Activated CD4-positive, CD25-positive, alpha-beta regulatory T cell treated with anti-CD3 and anti-CD28 coated beads, Interleukin-2, amount 50 U/mL, for 16 hours (primary cell): Measurements from ENCODE around the gene SETBP1.

Experiments used
- DNase-seq: peaks from one replicate; pipeline ENCODE4 v3.0.0-alpha.2; 2020; ENCODE audit warnings: low read depth, low spot score

Gene SETBP1

DNA sequence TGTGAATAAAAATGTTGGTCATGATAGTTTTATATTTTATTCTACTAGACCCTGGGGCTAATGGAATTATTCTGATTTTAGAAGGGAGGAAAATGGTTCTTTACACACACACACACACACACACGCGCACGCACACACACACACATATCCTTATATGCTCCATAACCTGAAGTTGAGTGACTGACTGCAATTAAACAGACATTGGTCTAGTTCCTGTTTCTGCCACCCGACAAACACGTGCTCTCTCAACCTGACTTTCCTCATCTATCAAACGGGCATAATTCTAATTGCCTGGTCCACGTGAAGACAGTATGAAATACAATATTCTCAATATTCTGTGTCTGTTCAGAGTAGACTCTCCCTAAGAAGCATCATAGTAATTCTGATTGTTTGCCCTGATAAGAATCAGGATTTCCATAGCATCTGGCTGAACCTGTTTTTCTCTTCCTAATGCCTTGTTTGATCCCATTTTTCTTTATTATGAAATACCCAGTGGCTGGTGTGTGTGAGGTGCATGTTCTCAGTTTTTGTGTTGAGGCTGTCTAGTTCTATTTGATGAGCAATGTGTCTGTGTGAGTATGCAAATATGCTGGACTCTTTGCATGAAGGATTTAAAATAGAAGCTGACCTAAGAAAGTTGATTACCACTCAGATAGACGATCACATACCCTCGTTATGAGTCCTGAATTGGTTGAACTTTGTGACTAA lies 51.0 kb downstream of the SETBP1 start:
- DNase-seq, result no peak

DNA sequence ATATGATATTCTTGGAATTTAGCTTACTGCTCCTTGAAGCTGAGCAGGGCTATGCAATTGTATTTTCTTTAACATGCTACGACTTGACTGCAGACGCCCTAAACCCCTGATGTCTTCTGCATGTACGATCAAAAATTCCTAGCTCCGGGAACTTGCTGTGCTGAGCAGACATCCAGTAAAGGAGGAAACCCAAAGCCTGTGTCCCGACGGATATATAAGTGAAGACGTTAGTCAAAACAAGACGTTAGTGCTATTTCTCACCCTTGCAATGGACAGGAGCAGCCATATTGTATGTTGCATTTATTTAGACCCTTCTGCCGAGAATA lies 51.5 kb downstream of the SETBP1 start:
- DNase-seq, result no peak

DNA sequence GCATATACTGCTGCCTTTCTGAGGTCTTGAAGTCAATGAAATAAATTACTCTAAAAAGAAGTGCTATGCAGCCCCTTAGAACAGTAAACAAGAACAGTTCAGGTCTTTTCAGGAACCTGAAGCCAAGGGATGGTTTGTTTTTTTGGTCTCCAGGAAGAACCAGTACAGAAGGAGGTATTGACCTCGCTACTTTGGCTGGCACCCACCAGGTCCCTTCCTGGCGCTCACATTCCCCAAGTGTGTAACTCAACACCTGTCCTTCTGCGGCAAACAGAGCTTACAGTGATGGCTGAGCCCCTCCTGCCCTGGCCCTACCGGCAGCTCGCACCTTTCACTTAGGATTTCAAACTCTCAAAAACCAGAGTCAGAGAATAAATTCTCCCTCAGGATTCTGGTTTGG lies 51.9 kb downstream of the SETBP1 start:
- DNase-seq, result no peak

GRCh38 chr18:44733069-44733753 lies 52.5 kb downstream of the SETBP1 start:
- no peak for DNase-seq

DNA sequence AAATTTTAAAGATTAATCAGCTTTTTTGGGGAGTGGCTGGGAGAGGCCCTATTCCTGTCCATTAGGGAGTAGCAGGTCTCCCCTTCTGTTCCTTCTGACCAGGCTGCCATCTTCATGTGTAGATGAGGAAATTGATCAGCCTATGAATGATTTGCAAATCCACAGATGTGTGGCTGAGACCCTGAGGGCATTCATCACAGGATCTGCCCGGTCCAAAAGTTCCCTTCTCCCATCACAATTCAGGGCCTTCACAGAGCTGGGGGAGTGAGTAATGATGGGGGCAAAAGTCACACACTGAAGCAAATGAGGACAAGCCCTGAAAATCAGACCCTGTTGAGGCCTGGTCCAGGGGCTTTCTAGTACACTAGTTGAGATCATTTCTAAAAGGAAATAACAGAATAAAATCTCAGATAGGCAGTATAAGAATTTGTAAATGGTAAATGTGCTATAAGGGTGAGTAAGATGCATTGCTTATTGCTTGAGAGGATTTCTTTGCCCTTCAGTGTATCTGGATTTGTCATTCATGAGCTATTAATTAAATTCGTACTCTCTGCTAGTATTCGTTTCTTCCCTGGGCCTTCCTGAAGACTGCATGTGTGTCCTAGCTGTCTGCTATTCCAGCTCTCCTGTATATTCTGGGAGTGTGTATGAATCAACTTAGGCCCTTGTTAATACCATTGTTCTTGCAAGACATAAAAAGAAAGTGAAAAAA lies 53.2 kb downstream of the SETBP1 start:
- DNase-seq, result no peak

DNA sequence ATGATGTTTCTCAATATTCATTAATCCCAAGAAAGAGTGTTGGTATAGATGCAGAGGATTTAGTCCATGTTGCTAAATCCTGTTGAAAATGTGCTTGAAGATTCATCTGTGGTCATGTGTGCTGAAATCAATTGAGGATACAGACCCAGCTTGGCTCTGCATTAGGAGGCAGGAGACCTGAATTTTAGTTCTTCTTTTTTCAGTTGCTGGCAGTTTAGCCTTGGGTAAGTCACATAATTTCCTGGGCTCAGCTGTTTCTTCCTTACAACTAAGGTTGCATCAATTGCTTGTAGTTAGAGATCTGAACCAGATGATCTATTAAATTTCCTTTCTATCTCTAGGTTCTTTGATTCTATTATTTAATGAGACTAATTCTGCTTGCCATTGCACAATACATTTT lies 54.4 kb downstream of the SETBP1 start:
- no peak for DNase-seq

GRCh38 chr18:44736664-44737380 lies 56.1 kb downstream of the SETBP1 start:
- no peak for DNase-seq

- DNase-seq, result no peak
These were observed 56.9 kb downstream of the SETBP1 start for GRCh38 chr18:44737623-44738022.

- no peak for DNase-seq
These were observed 59.3 kb downstream of the SETBP1 start for GRCh38 chr18:44740000-44740399.

- DNase-seq, result no peak
These were observed 60.4 kb downstream of the SETBP1 start for GRCh38 chr18:44741085-44741484.

DNA sequence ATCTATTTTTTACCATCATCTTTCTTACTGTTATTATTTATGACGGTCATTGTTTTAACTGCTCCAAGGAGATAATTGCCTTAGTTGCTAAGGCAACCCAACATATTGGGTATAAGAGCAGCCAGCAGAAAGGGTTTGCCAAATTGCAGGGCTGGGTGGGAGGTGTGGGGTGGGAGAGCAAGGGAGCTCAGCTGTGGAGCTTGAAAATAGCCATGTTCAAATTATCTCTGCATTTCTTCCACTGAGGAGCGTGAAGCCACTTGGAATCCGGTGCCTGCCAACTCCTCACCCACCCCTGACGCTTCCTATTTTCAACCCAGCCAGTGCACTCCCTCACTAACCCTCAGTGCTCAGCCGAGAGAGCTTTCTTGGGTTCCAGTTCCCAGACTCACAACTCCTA lies 60.8 kb downstream of the SETBP1 start:
- DNase-seq, result no peak

GRCh38 chr18:44742126-44742525 lies 61.4 kb downstream of the SETBP1 start:
- no peak for DNase-seq

- no peak for DNase-seq
These were observed 62.1 kb downstream of the SETBP1 start for GRCh38 chr18:44742718-44743311.

GRCh38 chr18:44743631-44744030 lies 62.9 kb downstream of the SETBP1 start:
- no peak for DNase-seq

DNA sequence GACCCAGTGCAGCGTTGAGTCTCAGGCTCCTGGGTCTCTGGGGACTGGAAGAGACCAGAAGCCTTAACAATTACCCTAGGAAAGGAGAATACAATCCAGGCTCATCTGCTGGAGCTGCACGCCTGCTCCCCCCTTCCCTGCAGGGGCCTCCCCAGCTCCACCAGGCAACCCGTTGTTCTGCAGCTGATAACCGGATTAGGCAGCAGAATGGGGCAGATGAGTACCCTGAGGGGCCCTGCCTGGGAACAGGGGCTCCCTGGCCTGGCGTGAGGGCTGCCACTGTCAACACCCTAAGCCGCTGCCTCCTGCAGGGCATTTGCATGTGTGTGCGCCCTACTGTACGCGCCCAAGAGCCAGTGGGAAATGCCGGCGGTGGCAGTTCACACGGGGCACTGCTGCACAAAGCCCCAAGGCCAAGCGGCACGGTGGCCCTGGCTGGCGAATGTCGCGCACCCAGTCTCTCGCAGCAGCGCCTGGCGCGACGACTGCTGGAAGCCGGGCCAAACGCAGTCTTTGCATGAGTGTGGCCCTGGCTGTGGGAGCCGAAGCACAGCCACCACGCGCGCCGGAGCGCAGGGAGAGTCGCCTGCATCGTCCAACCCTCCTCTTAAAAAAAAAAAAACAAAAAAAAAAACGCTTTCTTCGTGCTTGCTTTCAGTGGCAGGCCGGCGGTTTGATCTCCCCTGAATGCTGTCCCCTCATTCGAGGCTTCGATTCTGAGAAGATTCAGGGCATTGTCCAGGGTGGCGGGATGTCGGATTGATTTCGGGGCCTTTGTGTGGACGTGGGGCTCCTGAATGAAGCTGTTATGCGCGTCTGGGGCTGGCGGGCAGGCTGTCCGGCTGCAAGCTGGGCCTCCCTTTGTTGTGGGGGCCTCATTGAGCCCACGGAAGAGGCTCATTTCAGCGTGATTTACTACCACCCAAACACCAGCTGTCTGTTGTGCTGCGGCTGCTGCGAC lies 63.8 kb downstream of the SETBP1 start:
- no peak for DNase-seq

DNA sequence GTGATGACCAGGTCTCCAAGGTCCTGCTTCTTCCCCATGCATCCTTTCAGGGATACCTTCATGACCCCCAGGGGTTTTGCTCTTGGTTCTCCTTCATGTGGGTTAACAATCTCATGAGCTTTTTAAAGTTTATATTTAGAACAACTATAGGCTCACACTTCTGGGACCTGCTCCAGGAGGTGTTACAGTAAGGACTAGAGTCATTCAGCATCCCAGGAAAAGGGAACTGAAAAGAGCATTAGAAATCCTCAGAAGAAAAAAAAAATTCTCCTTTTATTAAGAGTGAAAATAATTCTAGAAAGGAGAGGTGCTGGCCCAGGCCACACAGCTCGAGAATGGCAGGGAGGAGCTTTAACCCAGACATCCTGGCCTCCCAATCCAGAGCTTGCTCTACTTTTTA lies 66.5 kb downstream of the SETBP1 start:
- no peak for DNase-seq

DNA sequence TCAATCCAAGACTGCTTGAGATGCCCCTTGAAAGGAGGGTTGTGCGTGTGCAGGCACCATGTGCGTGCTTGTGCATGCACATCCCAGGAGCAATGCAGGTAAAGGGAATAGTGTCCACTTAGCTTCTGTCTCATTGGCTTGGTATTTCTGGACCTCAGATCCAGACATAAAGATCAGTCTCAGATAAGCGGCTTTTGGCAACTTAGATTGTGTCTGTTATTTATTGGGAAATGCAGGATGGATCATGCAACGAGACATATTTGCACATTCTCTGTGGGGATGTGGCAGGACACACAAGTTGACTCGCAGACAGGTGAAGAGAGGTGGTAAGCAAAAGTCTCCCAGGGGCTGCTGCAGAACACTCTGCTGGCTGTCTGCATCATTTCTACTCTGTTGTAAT lies 67.9 kb downstream of the SETBP1 start:
- no peak for DNase-seq

- DNase-seq, result no peak
These were observed 70.1 kb downstream of the SETBP1 start for GRCh38 chr18:44750774-44751173.

DNA sequence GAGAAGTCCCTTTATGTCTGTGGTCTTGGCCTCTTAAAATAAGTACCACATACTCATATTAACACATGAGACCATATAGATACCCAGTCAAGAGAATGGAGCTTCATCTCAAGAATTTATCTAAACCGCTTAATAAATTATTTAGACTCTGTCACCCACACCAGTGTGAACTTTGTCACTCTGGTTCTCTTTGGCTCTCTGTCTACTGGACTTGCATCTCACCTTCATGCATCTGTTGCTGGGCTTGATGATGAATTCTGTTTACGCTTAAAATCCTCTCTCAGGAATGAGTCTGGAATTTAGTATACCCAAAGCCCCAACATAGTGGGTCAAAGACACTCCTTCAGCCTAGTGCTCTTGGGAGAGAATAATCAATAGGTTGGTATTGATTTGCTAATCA lies 73.9 kb downstream of the SETBP1 start:
- DNase-seq, result no peak

- DNase-seq, result peak; percentile 4
These were observed 78.4 kb downstream of the SETBP1 start for GRCh38 chr18:44758861-44759631.
